HepG2 (cell line): ENCODE results near the gene NUDCD3. TPM values are rescaled to one million over a fixed set of nuclear protein-coding genes. Genes with fewer than 3 reads are reported as not detected.

Experiments used
- ATAC-seq: fragments of 200-7000 bp; cut with Tn5 transposase; 3 replicates; pipeline ENCODE4 v1.9.1; 2020; ENCODE audit warnings: mild to moderate bottlenecking, moderate library complexity
- BruUV-seq: library from RNA; stranded (reverse); fragments of 400-500 nt; replicated peaks from 2 replicates; lab custom pipeline; 2021; lab: Mats Ljungman, UMichigan
- CTCF ChIA-PET: fragments of 300-600 bp; formaldehyde crosslinking; extraction: SDS; loops from one replicate; lab custom pipeline; 2021; ENCODE audit warnings: low total read pairs, inconsistent platforms, low intra/inter-chr PET ratio; lab: Yijun Ruan, JAX
- POLR2A ChIA-PET: fragments of 350-600 bp; sonication (Branson Sonifier 250); formaldehyde crosslinking; loops from one replicate; lab custom pipeline; 2020; ENCODE audit warnings: antibody characterized with exemption, inconsistent platforms; lab: Yijun Ruan, JAX
- DNase-seq: peaks from one replicate; pipeline ENCODE4 v3.0.0-alpha.2; 2015; ENCODE audit warnings: low spot score
- FAIRE-seq: peaks from 3 replicates; lab custom pipeline; 2011; peaks lifted over from hg19 to GRCh38; lab: Jason Lieb, UNC
- H2AFZ ChIP-seq: one replicate; pipeline ENCODE4 v1.6.1; 2011; ENCODE audit warnings: low read length, inconsistent platforms
- H3K27ac ChIP-seq: fragments of 300-600 bp; 3 replicates; pipeline ENCODE4 v1.8.0; 2011; ENCODE audit warnings: mixed run types, mild to moderate bottlenecking, mixed read lengths, low read length, inconsistent platforms; ENCODE audit not compliant: insufficient read depth; ENCODE audit errors: extremely low read length
- H3K27me3 ChIP-seq, 2 experiments: fragments of 200-600 bp in 1 of 2; 2 replicates in 1 of 2; 3 replicates in 1 of 2; pipeline versions ENCODE4 v1.6.0 to v1.8.0; 2011; ENCODE audit warnings: low read length in 2 of 2, mild to moderate bottlenecking in 2 of 2, moderate library complexity in 2 of 2, inconsistent platforms in 1 of 2; ENCODE audit not compliant: insufficient read depth in 2 of 2, control insufficient read depth in 1 of 2
- H3K36me3 ChIP-seq, 2 experiments: fragments of 200-600 bp in 1 of 2; replicated peaks in 1 of 2; 2 replicates in 1 of 2; 3 replicates in 1 of 2; pipeline versions ENCODE4 v1.5.1 to v1.8.0; 2011; ENCODE audit warnings: low read length in 2 of 2, inconsistent platforms in 1 of 2; ENCODE audit not compliant: insufficient read depth in 2 of 2, control insufficient read depth in 1 of 2
- H3K4me1 ChIP-seq: 2 replicates; pipeline ENCODE4 v1.5.1; 2012; ENCODE audit warnings: low read length, inconsistent platforms; ENCODE audit not compliant: insufficient read depth
- H3K4me2 ChIP-seq: 2 replicates; pipeline ENCODE4 v1.6.0; 2011; ENCODE audit warnings: low read depth, low read length, inconsistent platforms
- H3K4me3 ChIP-seq, 3 experiments: fragments of 200-600 bp in 1 of 3; sonication (generic), shearing (Covaris generic) in 1 of 3; replicated peaks in 1 of 3; 2 replicates each; pipeline ENCODE4 v1.5.1; 2011 to 2016; ENCODE audit warnings: low read length in 3 of 3, inconsistent platforms in 2 of 3, low read depth in 2 of 3, mild to moderate bottlenecking in 2 of 3, control low read depth in 1 of 3, mixed read lengths in 1 of 3; ENCODE audit not compliant: insufficient read depth in 1 of 3
- H3K79me2 ChIP-seq: one replicate; pipeline ENCODE4 v1.6.1; 2011; ENCODE audit warnings: low read length, inconsistent platforms; ENCODE audit not compliant: insufficient read depth
- H3K9ac ChIP-seq: 2 replicates; pipeline ENCODE4 v1.6.0; 2011; ENCODE audit warnings: mild to moderate bottlenecking, low read depth, low read length, inconsistent platforms; ENCODE audit not compliant: insufficient read depth
- H3K9me3 ChIP-seq: 2 replicates; pipeline ENCODE4 v1.5.1; 2012; ENCODE audit warnings: mild to moderate bottlenecking, low read length
- H4K20me1 ChIP-seq: 2 replicates; pipeline ENCODE4 v1.6.0; 2011; ENCODE audit warnings: inconsistent platforms, mild to moderate bottlenecking, low read length, moderate library complexity; ENCODE audit not compliant: insufficient read depth
- IRX3 ChIP-seq: sonication (generic); formaldehyde crosslinking; IDR thresholded peaks from 2 replicates; pipeline ENCODE4 v1.8.1; 2023; ENCODE audit warnings: mild to moderate bottlenecking, low read depth, missing genetic modification reagents, borderline replicate concordance
- RBFOX2 ChIP-seq: fragments of 200-400 bp; formaldehyde crosslinking; IDR thresholded peaks from 2 replicates; pipeline ENCODE4 v1.6.1; 2017; ENCODE audit warnings: low read depth, mild to moderate bottlenecking, low read length
- RBM22 ChIP-seq: fragments of 200-400 bp; formaldehyde crosslinking; optimal IDR thresholded peaks from 2 replicates; pipeline ENCODE3; 2017; ENCODE audit warnings: mild to moderate bottlenecking, low read length, moderate library complexity
- RELA ChIP-seq: sonication (generic); formaldehyde crosslinking; IDR thresholded peaks from 2 replicates; pipeline ENCODE4 v1.4.0; 2020; ENCODE audit warnings: missing genetic modification reagents
- SP4 ChIP-seq: sonication (generic); formaldehyde crosslinking; IDR thresholded peaks from 2 replicates; pipeline ENCODE4 v1.8.1; 2023; ENCODE audit warnings: mild to moderate bottlenecking, missing genetic modification reagents
- ZFP62 ChIP-seq: sonication (generic); formaldehyde crosslinking; IDR thresholded peaks from 2 replicates; pipeline ENCODE4 v1.4.0; 2020; ENCODE audit warnings: missing genetic modification reagents
- ZNF264 ChIP-seq: sonication (generic); formaldehyde crosslinking; IDR thresholded peaks from 2 replicates; pipeline ENCODE4 v1.4.0; 2020; ENCODE audit warnings: missing genetic modification reagents
- ZNF484 ChIP-seq: sonication (generic); formaldehyde crosslinking; IDR thresholded peaks from 2 replicates; pipeline ENCODE4 v1.5.1; 2020; ENCODE audit warnings: mild to moderate bottlenecking, low read depth, missing genetic modification reagents, borderline replicate concordance
- WGBS: methylation state at CpG from one replicate; pipeline ENCODE4 v1.1.6; 2017; ENCODE audit warnings: low lambda C conversion rate; 5-methylcytosine and 5-hydroxymethylcytosine counted together
- in situ Hi-C: cut with HindIII; loops from 2 replicates; pipeline ENCODE4 v1.10.0; 2017; ENCODE audit warnings: low pct_unique_long_range_greater_than_20kb; ENCODE audit not compliant: extremely low pct_ligation_motif_present
- intact Hi-C: fragments of 100-400 bp; cut with micrococcal nuclease; formaldehyde crosslinking; loops from one replicate; pipeline ENCODE4 v1.10.0; 2022; ENCODE audit not compliant: unreplicated experiment
- polyA plus RNA-seq, 8 experiments: library from polyadenylated mRNA; depleted of rRNA in 3 of 8; stranded (reverse) in 7 of 8; unstranded in 1 of 8; fragments of >200 nt; fragmentation: Illumina TruSeq in 4 of 8; extraction: Trizol in 4 of 8; gene quantifications; 2 replicates each; pipeline versions ENCODE4 v1.2.1 to v1.2.3, GENCODE V29; 2011 to 2016; ENCODE audit warnings: low read depth in 4 of 8, missing spikeins in 1 of 8, mixed read lengths in 1 of 8; ENCODE audit not compliant: insufficient read depth in 1 of 8
- total RNA-seq, 5 experiments: library from RNA; depleted of rRNA; stranded (reverse); fragments of >200 nt; fragmentation: Illumina TruSeq; extraction: Trizol; gene quantifications; 2 replicates each; pipeline ENCODE4 v1.2.3, GENCODE V29; 2016; ENCODE audit warnings: low read depth in 1 of 5
- TF ChIP-seq, protein P1 (sequence below): IDR thresholded peaks from 2 replicates; pipeline ENCODE4 v1.6.1; 2016; ENCODE audit warnings: low read depth
- TF ChIP-seq, protein P2 (sequence below): sonication (generic); formaldehyde crosslinking; IDR thresholded peaks from 2 replicates; pipeline ENCODE4 v1.5.0; 2020; ENCODE audit warnings: mild to moderate bottlenecking, missing genetic modification reagents, borderline replicate concordance
- TF ChIP-seq, protein P3 (sequence below): sonication (generic); formaldehyde crosslinking; IDR thresholded peaks from 2 replicates; pipeline ENCODE4 v1.8.0; 2022; ENCODE audit warnings: missing genetic modification reagents, mild to moderate bottlenecking, borderline replicate concordance
- TF ChIP-seq, protein P4 (sequence below): sonication (generic); formaldehyde crosslinking; IDR thresholded peaks from 2 replicates; pipeline ENCODE4 v1.4.0; 2020; ENCODE audit warnings: mild to moderate bottlenecking, low read depth, missing genetic modification reagents

Gene NUDCD3
- total and polyA plus RNA-seq, 2 of the 13 experiments (the other 11 are each of a cell fraction or from before 2014, with no cell fraction given): 20.8 to 49.9 TPM

DNA sequence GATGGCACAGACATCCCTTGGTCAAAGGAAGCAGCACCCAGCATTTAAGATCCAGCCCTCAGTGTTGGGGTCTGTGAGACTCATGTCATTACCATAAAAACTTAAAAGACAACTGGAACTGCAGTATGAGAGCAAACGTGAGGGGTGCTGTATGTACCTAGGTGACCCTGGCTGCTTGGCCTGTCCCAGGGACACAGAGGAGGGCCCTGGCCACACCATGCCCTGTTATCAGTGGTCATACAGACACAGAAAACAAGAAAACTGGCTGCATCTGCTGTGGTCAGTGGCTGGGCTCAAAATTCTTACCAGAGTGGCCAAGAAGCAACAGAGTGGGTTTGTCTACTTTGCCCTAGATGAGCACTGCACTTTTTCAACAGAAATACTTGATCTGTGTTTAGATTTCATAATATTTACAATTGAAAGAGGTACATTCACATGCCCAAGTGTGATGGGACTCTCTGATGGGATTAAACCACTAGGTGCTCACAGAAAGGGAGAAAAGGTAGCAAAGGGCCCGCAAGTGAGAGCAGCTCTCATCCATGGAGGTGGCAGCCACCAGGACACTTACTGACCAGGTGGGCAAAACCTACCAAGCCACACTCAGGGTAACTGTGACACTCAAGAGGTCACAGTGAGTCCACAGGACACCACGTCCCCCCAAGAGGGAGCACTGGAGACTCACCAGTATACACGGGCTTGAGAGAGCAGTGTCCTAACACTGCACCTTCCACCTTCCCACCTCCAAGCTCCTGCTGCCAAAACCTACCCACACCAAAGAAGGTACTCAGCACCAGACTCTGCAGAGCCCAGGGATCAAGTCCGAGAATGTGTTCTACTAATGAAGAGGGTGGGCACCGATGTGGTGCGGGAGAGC is 97.0 kb downstream of the NUDCD3 start:
- in situ Hi-C loops (no loop called here), intact Hi-C loops (no loop called here)
- no TSS peak for BruUV-seq
- peaks cover 25 to 66% of the 10 kb centered on the region in 2 experiments for H3K36me3 ChIP-seq
- H2AFZ ChIP-seq: no peak overlapping the region
- no peaks in the 10 kb centered on the region for H3K9me3 ChIP-seq
- no peaks in the 10 kb centered on the region for H4K20me1 ChIP-seq
- no peaks in the 10 kb centered on the region for H3K27me3 ChIP-seq
- POLR2A ChIA-PET: no interaction called here
- H3K27ac ChIP-seq: no peak overlapping the region
- no peaks in the 10 kb centered on the region for H3K4me1 ChIP-seq
- no peak overlapping the region for H3K9ac ChIP-seq
- ATAC-seq (no peak), DNase-seq (no peak), FAIRE-seq (no peak)
- no peaks in the 10 kb centered on the region for H3K79me2 ChIP-seq
- CTCF ChIA-PET: no interaction called here
- no peak overlapping the region for H3K4me3 ChIP-seq
- TF ChIP-seq RBM22: no peak
- 96% methylated on average over 6 of the region's 7 CpGs for WGBS
- H3K4me2 ChIP-seq: no peak overlapping the region

DNA sequence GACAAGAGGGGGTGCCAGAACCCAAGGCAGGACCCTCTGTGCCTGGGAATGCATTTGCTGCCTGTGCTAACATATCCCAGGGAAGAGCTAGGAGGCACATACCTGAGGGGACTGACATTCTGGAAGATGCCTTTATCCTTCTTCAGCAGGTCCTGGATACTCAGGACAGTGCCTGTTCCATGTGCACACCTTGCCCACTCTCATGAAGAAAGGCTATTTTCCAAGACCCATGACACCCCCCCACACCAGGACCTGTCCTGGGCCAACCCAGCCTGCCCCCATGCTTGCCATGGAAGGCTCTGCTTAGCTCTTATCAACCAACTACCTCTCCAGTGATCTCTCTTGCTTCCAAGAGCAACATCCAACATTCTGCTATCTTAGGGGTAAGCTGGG is 97.8 kb downstream of the NUDCD3 start:
- intact Hi-C loops (no loop called here), in situ Hi-C loops (no loop called here)
- H3K27ac ChIP-seq: no peak overlapping the region
- TF ChIP-seq, protein P1, sequence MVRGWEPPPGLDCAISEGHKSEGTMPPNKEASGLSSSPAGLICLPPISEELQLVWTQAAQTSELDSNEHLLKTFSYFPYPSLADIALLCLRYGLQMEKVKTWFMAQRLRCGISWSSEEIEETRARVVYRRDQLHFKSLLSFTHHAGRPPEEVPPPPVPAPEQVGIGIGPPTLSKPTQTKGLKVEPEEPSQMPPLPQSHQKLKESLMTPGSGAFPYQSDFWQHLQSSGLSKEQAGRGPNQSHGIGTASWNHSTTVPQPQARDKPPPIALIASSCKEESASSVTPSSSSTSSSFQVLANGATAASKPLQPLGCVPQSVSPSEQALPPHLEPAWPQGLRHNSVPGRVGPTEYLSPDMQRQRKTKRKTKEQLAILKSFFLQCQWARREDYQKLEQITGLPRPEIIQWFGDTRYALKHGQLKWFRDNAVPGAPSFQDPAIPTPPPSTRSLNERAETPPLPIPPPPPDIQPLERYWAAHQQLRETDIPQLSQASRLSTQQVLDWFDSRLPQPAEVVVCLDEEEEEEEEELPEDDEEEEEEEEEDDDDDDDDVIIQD (CRISPR knock-in tag): no peak
- TF ChIP-seq ZNF484 (CRISPR knock-in tag) (no peak), SP4 (no peak), RBFOX2 (no peak), ZNF264 (CRISPR knock-in tag) (no peak), RELA (CRISPR knock-in tag) (no peak), ZFP62 (CRISPR knock-in tag) (no peak), IRX3 (no peak)
- TF ChIP-seq, protein P2, sequence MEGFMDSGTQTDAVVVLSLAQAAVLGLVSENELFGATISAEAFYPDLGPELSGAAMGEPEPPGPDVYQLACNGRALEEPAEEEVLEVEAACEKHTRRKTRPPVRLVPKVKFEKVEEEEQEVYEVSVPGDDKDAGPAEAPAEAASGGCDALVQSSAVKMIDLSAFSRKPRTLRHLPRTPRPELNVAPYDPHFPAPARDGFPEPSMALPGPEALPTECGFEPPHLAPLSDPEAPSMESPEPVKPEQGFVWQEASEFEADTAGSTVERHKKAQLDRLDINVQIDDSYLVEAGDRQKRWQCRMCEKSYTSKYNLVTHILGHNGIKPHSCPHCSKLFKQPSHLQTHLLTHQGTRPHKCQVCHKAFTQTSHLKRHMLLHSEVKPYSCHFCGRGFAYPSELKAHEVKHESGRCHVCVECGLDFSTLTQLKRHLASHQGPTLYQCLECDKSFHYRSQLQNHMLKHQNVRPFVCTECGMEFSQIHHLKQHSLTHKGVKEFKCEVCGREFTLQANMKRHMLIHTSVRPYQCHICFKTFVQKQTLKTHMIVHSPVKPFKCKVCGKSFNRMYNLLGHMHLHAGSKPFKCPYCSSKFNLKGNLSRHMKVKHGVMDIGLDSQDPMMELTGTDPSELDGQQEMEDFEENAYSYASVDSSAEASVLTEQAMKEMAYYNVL (CRISPR knock-in tag): no peak
- TF ChIP-seq, protein P3, sequence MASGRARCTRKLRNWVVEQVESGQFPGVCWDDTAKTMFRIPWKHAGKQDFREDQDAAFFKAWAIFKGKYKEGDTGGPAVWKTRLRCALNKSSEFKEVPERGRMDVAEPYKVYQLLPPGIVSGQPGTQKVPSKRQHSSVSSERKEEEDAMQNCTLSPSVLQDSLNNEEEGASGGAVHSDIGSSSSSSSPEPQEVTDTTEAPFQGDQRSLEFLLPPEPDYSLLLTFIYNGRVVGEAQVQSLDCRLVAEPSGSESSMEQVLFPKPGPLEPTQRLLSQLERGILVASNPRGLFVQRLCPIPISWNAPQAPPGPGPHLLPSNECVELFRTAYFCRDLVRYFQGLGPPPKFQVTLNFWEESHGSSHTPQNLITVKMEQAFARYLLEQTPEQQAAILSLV: no peak
- TF ChIP-seq, protein P4, sequence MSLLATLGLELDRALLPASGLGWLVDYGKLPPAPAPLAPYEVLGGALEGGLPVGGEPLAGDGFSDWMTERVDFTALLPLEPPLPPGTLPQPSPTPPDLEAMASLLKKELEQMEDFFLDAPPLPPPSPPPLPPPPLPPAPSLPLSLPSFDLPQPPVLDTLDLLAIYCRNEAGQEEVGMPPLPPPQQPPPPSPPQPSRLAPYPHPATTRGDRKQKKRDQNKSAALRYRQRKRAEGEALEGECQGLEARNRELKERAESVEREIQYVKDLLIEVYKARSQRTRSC: no peak
- peaks cover 24 to 67% of the 10 kb centered on the region in 2 experiments for H3K36me3 ChIP-seq
- H2AFZ ChIP-seq: no peak overlapping the region
- ChIA-PET CTCF (no interaction called here), POLR2A (no interaction called here)
- FAIRE-seq (no peak), DNase-seq (no peak), ATAC-seq (no peak)
- no peak overlapping the region for H3K4me2 ChIP-seq
- no peaks in the 10 kb centered on the region for H3K4me1 ChIP-seq
- no peak overlapping the region for H3K9ac ChIP-seq
- H3K9me3 ChIP-seq: no peaks in the 10 kb centered on the region
- no peaks in the 10 kb centered on the region for H4K20me1 ChIP-seq
- BruUV-seq: no TSS peak
- H3K4me3 ChIP-seq: no peak overlapping the region
- H3K79me2 ChIP-seq: no peaks in the 10 kb centered on the region
- no peaks in the 10 kb centered on the region for H3K27me3 ChIP-seq
